HK-2 (cell line): Measurements from ENCODE around the gene TRIM32.
A peak's percentile ranks its signal among the peaks of the same experiment; 100 is the strongest.
"Not testable (repeated sequence)": the region's sequence is repeated elsewhere in the genome, so short reads cannot be mapped to it uniquely, and the experiment has no call there.

Experiments
- DNase-seq: peaks from one replicate; pipeline ENCODE4 v3.0.0-alpha.2; 2018; ENCODE audit not compliant: unreplicated experiment

TRIM32 gene

DNA sequence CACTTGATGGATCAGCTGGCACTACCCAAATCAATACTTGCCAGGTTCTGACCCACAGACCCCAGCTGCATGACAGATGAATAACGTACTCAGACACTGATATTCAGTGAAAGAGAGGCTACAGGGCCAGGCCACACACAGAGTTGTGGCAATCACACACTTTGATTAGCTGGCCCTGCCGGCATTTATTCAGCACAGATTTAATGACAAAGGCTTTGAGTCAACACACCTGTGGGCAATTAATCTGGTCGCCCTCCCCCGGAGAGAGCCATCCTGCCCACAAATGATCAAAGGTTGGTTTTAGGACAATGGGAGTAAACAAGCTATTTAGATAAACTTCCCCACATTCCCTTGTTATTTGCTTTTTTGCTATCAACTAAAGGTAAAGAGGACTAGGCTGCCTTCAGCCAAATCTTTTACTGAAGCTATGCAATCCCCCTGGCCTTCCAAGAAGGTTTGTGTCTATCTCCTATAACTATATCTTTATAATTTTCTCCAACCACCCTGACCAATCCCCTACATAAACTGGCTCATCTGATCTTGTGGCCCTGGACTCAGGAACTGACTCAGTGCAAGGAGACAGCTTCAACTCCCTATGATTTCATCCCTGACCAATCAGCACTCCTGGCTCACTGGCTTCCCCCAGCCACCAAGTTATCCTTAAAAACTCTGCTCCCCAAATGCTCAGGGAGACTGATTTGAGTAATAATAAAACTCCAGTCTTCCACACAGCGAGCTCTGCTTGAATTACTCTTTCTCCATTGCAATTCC is 12.7 kb upstream of the TRIM32 start:
- no peak for DNase-seq

- DNase-seq: no peak
Measured at GRCh38 chr9:116683535-116683934, 3.6 kb upstream of the TRIM32 start.

GRCh38 chr9:116685166-116685565 is 1.9 kb upstream of the TRIM32 start:
- DNase-seq: peak; percentile 41

DNA sequence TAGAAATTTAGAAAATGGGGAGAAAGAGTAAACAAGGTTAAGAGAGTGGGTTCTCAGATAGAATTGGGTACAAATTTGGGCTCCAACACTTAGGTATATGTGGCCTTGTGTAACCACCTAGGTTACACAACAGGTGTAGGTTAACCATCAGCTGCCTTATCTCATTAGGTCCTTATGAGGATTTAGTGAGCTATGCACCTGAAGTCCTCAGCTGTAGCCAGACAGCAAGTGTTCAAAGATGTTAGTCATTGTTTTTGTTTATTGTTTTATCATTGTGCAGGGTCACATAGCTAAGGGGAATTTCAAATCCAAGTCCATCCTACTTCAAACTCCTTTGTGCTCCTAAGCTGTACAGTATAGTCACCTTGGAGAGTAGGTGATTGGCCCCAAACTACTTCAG is 970 bp upstream of the TRIM32 start:
- DNase-seq: no peak

- no peak for DNase-seq
Measured at GRCh38 chr9:116686693-116687073, 422 bp upstream of the TRIM32 start.

GRCh38 chr9:116687754-116688135 is 640 bp downstream of the TRIM32 start:
- DNase-seq: no peak

DNA sequence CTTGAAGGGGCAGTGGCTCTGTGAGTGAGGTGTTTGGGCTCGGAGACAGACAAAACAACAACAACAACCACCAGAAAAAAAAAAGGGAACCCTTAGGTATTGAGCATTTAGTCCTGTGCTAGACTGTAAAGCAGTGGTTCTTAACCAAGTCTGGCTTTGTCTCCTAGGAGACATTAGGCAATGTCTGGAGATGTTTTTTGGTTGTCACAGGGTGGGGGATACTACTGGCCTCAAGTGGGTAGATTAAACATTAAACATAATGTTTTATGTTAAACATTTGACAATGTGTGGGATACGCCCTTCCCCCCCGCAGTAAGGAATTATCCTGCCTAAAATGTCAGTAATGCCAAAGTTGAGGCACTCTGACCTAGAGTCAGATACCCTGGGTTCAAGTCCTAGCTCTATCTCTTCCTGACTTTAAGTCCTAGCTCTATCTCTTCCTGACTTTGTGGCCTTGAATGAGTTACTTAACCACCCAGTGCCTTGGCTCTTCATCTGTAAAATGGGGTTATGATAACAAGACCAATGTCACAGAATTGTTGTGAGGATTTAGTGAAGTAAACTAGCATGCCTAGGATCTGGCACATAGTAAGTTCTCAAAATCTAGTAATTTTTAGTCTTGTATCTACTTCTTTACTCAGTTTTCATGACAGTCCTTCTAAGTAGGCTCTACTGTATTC is 1.8 kb downstream of the TRIM32 start:
- DNase-seq: peak; percentile 25

DNA sequence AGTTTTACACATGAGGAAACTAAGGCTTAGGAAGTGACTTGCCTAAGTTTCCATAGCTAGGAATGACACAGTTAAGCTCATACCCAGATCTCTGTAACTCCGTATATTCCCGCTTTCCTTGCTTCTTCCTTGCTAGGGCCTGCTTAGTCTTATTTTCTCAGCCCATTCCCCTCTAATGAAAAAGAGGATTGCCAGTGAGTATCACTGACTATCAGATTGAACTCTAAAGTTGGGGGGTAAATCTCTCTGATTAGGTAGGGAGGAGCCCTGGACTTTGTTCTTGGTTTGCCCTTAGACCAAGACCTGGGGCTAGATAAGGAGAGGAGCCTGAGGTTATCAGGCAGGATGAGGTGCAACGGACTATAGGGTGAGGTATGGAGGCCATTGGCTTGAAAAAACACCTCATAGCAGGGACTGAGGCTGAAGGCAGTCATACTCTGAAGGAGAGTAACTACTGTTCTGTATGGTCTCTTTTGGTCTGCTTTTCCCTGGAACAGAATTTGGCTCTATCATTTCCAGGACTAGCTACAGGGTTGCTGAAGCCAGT is 2.5 kb downstream of the TRIM32 start:
- DNase-seq: no peak

- DNase-seq: not testable (repeated sequence)
Measured at GRCh38 chr9:116690805-116691204, 3.7 kb downstream of the TRIM32 start.

GRCh38 chr9:116691607-116692006 is 4.5 kb downstream of the TRIM32 start:
- no peak for DNase-seq

GRCh38 chr9:116692616-116693015 is 5.5 kb downstream of the TRIM32 start:
- DNase-seq: no peak

DNA sequence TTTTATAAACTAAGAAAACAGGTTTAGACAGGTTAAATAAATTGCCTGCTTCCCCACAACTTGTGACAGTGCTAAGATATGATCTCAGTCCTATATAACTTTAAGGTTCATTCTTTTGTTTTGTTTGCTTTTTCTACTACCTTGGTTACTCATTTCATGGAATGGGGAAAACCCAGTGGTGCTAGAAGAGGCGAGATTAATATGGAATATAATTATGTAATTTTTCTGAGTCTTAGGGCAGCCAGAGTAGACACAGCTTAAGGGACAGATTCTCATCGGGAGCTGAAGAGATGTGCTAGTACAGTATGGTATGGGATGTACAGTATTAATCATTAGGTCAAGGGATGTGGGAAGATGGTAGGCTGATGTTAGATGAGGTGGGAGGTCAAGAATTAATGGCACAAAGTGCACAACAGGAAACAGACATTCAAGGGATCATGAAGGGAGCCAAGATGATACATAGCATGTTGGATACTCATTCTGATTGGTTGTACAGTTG is 6.2 kb downstream of the TRIM32 start:
- no peak for DNase-seq

DNA sequence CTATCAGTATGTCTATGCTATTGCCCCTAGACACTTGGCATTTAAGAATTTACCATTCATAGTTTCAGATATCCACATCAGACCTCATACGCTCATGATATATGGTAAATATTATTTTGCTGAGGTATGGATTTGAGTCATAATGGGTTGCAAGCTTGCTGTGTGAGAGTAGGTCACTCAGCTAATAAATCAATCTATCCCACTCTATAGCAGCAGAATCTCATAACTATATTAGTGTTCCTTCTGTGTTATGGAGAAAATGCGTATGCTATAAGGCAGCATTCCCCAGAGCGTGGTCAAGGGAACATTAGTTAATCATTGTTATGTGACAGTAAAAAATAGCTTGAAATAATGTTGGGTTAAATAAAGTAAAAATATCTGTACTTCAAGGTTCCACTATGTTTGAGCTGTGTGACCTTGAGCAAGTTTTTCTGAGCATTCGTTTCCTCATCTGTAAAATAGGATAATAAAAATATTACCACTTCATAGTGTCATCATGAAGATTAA is 7.7 kb downstream of the TRIM32 start:
- no peak for DNase-seq

GRCh38 chr9:116695438-116695837 is 8.3 kb downstream of the TRIM32 start:
- DNase-seq: no peak

DNA sequence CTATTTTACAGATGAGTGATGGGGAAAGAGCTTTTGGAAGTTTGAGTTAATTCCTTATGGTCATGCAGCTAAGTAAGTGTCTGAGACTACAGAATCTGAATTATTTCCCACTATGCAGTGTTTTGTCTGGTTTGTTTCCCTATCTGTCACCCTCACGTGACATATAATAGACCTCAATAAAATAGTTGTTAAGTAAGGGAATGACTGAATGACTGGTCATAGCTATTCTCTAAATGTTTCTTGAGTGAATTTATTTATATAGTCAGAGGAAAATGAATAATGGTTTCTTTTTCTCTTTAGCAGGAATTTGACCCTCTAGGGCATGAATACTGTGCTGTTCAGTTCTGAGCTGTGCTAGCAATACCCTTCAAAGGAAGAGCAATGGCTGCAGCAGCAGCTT is 10.3 kb downstream of the TRIM32 start:
- DNase-seq: no peak

- no peak for DNase-seq
Measured at GRCh38 chr9:116697887-116698286, 10.8 kb downstream of the TRIM32 start.

DNA sequence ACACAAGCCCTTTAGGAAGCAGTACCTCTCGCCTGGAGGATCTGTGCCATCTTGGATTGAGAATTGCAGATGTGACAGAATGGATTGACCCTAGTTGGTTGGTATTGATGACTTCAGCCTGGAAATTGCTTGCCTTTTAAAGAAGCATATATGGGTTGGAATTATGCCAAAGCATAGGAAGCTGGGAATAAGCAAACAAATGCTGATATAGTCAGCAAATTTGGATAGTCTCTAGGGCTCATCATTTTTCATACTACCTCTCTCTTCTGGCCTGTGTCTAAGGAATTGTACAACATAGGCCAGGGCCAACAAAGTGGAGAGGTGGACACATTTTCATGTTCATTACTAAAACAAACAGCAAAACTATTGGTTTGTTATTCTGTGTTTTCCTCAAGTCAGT is 13.2 kb downstream of the TRIM32 start:
- DNase-seq: no peak

GRCh38 chr9:116700882-116701865 is 14.1 kb downstream of the TRIM32 start:
- no peak for DNase-seq

DNA sequence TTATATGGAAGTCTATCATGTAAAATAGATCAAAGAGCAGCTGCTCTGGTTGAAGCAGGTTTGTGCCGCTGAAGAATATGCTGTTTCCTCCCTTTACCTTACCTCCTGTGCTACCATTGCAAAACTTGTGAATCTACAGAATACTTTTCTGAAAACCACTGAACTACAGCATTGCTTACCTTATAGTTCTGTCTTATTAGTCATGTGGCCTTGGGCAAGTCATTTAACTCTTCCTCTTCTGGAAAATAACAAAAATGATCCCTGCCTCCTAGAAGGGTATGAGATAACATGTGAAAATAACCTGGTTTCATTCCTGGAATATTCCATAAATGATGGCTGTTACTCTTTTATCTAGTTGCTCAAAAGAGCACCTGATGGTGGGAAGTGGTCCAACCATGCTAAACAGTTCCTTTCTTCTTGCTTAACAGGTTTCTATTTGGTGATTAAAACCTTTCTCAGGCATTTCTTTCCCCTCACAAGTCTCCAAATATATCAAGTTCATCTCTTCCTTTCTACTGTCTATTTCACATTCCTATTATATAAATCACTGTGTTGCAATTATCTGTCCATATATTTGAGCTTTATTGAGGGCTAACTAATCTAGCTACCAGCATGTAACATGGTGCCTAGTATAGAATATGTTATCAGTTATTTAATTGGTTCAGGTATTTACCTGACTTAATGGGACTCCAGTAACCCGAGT is 15.0 kb downstream of the TRIM32 start:
- DNase-seq: no peak

DNA sequence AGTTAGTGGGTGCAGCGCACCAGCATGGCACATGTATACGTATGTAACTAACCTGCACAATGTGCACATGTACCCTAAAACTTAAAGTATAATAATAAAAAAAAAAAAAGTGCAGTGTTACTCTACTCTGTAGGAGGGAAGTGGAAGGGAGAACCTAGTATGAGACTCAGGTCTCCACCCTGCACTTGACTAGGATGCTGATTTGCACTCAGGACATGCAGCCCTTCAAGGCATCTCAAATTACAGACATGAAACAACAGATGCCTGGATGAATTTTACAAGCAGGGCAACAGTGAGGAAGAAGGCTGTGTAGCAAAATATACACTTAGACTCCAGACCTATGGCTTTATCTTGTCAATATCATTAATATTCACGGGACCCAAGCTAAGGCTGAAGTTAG is 16.5 kb downstream of the TRIM32 start:
- DNase-seq: no peak

DNA sequence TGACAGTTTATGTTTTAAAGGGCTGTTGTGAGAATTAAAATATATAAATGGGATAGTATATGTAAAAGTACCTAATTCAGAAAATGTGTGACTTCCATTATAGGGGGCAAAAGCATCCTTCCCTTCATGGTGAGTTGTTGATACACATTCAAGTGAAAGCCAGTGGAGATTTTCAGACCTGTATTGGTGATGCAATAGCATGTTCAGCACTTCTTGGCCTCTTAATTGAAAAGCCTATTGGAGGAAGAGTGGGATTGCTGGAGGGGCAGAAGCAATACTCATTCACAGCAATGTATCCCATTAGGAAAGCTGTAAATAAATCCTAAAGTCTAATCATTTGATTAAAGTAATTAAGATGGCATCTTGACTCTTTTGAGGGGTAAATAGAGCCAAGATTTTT is 17.4 kb downstream of the TRIM32 start:
- DNase-seq: no peak
